H1 (cell line): ENCODE data around the gene RERE. TPM values are rescaled to one million over a fixed set of nuclear protein-coding genes. Genes with fewer than 3 reads are reported as not detected.

ENCODE experiments used
- CTCF ChIA-PET: fragments of 300-600 bp; sonication (Branson Sonifier 250); formaldehyde crosslinking; loops from one replicate; lab custom pipeline; 2021; ENCODE audit not compliant: partially characterized antibody; lab: Charles Lee
- POLR2A ChIA-PET: fragments of 300-600 bp; sonication (Branson Sonifier 250); formaldehyde crosslinking; loops from one replicate; lab custom pipeline; 2021; ENCODE audit warnings: inconsistent platforms; ENCODE audit not compliant: partially characterized antibody; lab: Charles Lee
- DNase-seq, 2 experiments: peaks; one replicate each; pipeline versions ENCODE4 v3.0.0 to v3.0.0-alpha.2; 2010 to 2022; ENCODE audit warnings: low spot score in 2 of 2, low read depth in 1 of 2, mixed read lengths in 1 of 2
- FAIRE-seq: peaks from 2 replicates; lab custom pipeline; 2011; peaks lifted over from hg19 to GRCh38; lab: Jason Lieb, UNC
- H2AFZ ChIP-seq: 2 replicates; pipeline ENCODE4 v1.8.1; 2012; ENCODE audit warnings: low read length, inconsistent platforms
- H2AK5ac ChIP-seq: 2 replicates; pipeline ENCODE4 v1.6.1; 2013; ENCODE audit warnings: low read depth, low read length
- H2BK120ac ChIP-seq: replicated peaks from 2 replicates; pipeline ENCODE3; 2013; ENCODE audit warnings: low read depth, low read length, inconsistent platforms
- H2BK12ac ChIP-seq: 2 replicates; pipeline ENCODE4 v1.6.1; 2013; ENCODE audit warnings: low read depth, low read length
- H2BK15ac ChIP-seq: 2 replicates; pipeline ENCODE4 v1.6.1; 2013; ENCODE audit warnings: low read length
- H2BK20ac ChIP-seq: 2 replicates; pipeline ENCODE4 v1.6.1; 2013; ENCODE audit warnings: low read length
- H2BK5ac ChIP-seq: 2 replicates; pipeline ENCODE4 v1.6.1; 2013; ENCODE audit warnings: low read depth, low read length
- H3K14ac ChIP-seq: 2 replicates; pipeline ENCODE4 v1.6.1; 2013; ENCODE audit warnings: inconsistent platforms; ENCODE audit not compliant: insufficient read length
- H3K18ac ChIP-seq: 2 replicates; pipeline ENCODE4 v1.6.1; 2013; ENCODE audit warnings: low read length; ENCODE audit errors: extremely low read depth
- H3K23ac ChIP-seq: 2 replicates; pipeline ENCODE4 v1.6.1; 2013; ENCODE audit warnings: inconsistent platforms; ENCODE audit not compliant: insufficient read length
- H3K23me2 ChIP-seq: 2 replicates; pipeline ENCODE4 v1.6.1; 2013; ENCODE audit warnings: low read depth, low read length
- H3K27ac ChIP-seq: 2 replicates; pipeline ENCODE4 v1.6.1; 2011; ENCODE audit warnings: low read depth, low read length, inconsistent platforms
- H3K27me3 ChIP-seq, 4 experiments: replicated peaks in 1 of 4; 1 replicate in 1 of 4; 2 replicates in 3 of 4; pipeline versions ENCODE4 v1.6.1 to v1.8.1; 2011 to 2013; ENCODE audit warnings: low read length in 3 of 4, mild to moderate bottlenecking in 3 of 4, inconsistent platforms in 2 of 4, mixed read lengths in 2 of 4, moderate library complexity in 1 of 4; ENCODE audit not compliant: control insufficient read depth in 3 of 4, insufficient read depth in 3 of 4; ENCODE audit errors: extremely low read depth in 1 of 4
- H3K36me3 ChIP-seq, 4 experiments: 2 replicates each; pipeline versions ENCODE4 v1.6.1 to v1.8.1; 2011 to 2013; ENCODE audit warnings: mild to moderate bottlenecking in 4 of 4, low read length in 3 of 4, moderate library complexity in 2 of 4, control low read depth in 1 of 4, inconsistent platforms in 1 of 4; ENCODE audit not compliant: insufficient read depth in 4 of 4, control insufficient read depth in 2 of 4
- H3K4ac ChIP-seq: replicated peaks from 2 replicates; pipeline ENCODE3; 2013; ENCODE audit warnings: low read length, low read depth, mixed read lengths, inconsistent platforms; ENCODE audit not compliant: insufficient read length
- H3K4me1 ChIP-seq, 4 experiments: replicated peaks in 1 of 4; 1 replicate in 1 of 4; 2 replicates in 3 of 4; pipeline versions ENCODE4 v1.6.1 to v1.8.1; 2011 to 2013; ENCODE audit warnings: low read length in 3 of 4, inconsistent platforms in 2 of 4, mixed read lengths in 1 of 4; ENCODE audit not compliant: insufficient read depth in 4 of 4, control insufficient read depth in 3 of 4
- H3K4me2 ChIP-seq, 2 experiments: 2 replicates each; pipeline versions ENCODE4 v1.6.1 to v1.8.1; 2011 to 2013; ENCODE audit warnings: low read depth in 2 of 2, low read length in 2 of 2, control low read depth in 1 of 2, inconsistent platforms in 1 of 2, mild to moderate bottlenecking in 1 of 2; ENCODE audit not compliant: insufficient read depth in 1 of 2
- H3K4me3 ChIP-seq, 4 experiments: fragments of 200-600, 300-600 bp in 1 of 4; sonication (generic), shearing (Covaris generic), sonication (Bioruptor Twin) in 1 of 4; 2 replicates each; pipeline versions ENCODE4 v1.5.1 to v1.8.1; 2011 to 2016; ENCODE audit warnings: low read length in 4 of 4, low read depth in 3 of 4, control low read depth in 2 of 4, inconsistent platforms in 2 of 4, mild to moderate bottlenecking in 2 of 4, mixed read lengths in 1 of 4, moderate library complexity in 1 of 4; ENCODE audit not compliant: insufficient read depth in 2 of 4; ENCODE audit errors: extremely low read depth in 1 of 4
- H3K56ac ChIP-seq: replicated peaks from 2 replicates; pipeline ENCODE3; 2013; ENCODE audit warnings: low read depth, mild to moderate bottlenecking, mixed read lengths, low read length, inconsistent platforms; ENCODE audit not compliant: insufficient read length
- H3K79me1 ChIP-seq: 2 replicates; pipeline ENCODE4 v1.6.1; 2013; ENCODE audit warnings: low read depth, low read length, control low read depth
- H3K79me2 ChIP-seq, 2 experiments: 2 replicates each; pipeline versions ENCODE4 v1.6.1 to v1.8.1; 2012 to 2013; ENCODE audit warnings: low read length in 2 of 2, mild to moderate bottlenecking in 2 of 2, inconsistent platforms in 1 of 2; ENCODE audit not compliant: insufficient read depth in 2 of 2, control insufficient read depth in 1 of 2
- H3K9ac ChIP-seq, 4 experiments: replicated peaks in 1 of 4; 1 replicate in 1 of 4; 2 replicates in 3 of 4; pipeline versions ENCODE4 v1.6.1 to v1.8.1; 2011 to 2013; ENCODE audit warnings: low read depth in 3 of 4, low read length in 3 of 4, control low read depth in 2 of 4, mild to moderate bottlenecking in 2 of 4, moderate library complexity in 2 of 4, inconsistent platforms in 1 of 4; ENCODE audit errors: extremely low read depth in 1 of 4
- H3K9me3 ChIP-seq, 2 experiments: 2 replicates each; pipeline versions ENCODE4 v1.6.1 to v1.8.1; 2012 to 2013; ENCODE audit warnings: mild to moderate bottlenecking in 2 of 2, moderate library complexity in 2 of 2, control low read depth in 1 of 2, inconsistent platforms in 1 of 2, low read depth in 1 of 2, low read length in 1 of 2, mixed read lengths in 1 of 2; ENCODE audit not compliant: insufficient read depth in 2 of 2
- H4K20me1 ChIP-seq, 2 experiments: replicated peaks in 1 of 2; 2 replicates each; pipeline versions ENCODE3 to v1.8.1; 2011 to 2013; ENCODE audit warnings: inconsistent platforms in 2 of 2, low read length in 2 of 2, mild to moderate bottlenecking in 1 of 2; ENCODE audit not compliant: insufficient read depth in 2 of 2, control insufficient read depth in 1 of 2
- H4K5ac ChIP-seq: 2 replicates; pipeline ENCODE4 v1.6.1; 2013; ENCODE audit warnings: low read length, low read depth, mixed read lengths, inconsistent platforms; ENCODE audit not compliant: insufficient read length
- H4K8ac ChIP-seq: 2 replicates; pipeline ENCODE4 v1.8.0; 2013; ENCODE audit warnings: mild to moderate bottlenecking, moderate library complexity, low read length, inconsistent platforms; ENCODE audit not compliant: insufficient read depth; ENCODE audit errors: extremely low read depth
- H4K91ac ChIP-seq: replicated peaks from 2 replicates; pipeline ENCODE3; 2013; ENCODE audit warnings: low read length, mixed read lengths, inconsistent platforms; ENCODE audit not compliant: insufficient read length
- ASH2L ChIP-seq: fragments of 200-600, 300-600 bp; sonication (generic); IDR thresholded peaks from one replicate; pipeline ENCODE4 v1.7.1; 2017; ENCODE audit warnings: low read length
- POLR2A ChIP-seq, 2 experiments: IDR thresholded peaks; 1 replicate in 1 of 2; 2 replicates in 1 of 2; pipeline ENCODE4 v1.6.1; 2011; ENCODE audit warnings: low read depth in 2 of 2, low read length in 2 of 2, mild to moderate bottlenecking in 2 of 2; ENCODE audit errors: control extremely low read depth in 1 of 2
- SIRT6 ChIP-seq: IDR thresholded peaks from one replicate; pipeline ENCODE4 v1.7.1; 2012; ENCODE audit warnings: low read length, inconsistent platforms
- SP1 ChIP-seq: IDR thresholded peaks from 2 replicates; pipeline ENCODE4 v1.6.1; 2011; ENCODE audit warnings: low read depth, low read length
- SRF ChIP-seq: IDR thresholded peaks from 2 replicates; pipeline ENCODE4 v1.6.1; 2011; ENCODE audit warnings: mild to moderate bottlenecking, low read depth, low read length, moderate library complexity
- WGBS, 2 experiments: shearing (Covaris generic) in 1 of 2; methylation state at CpG; one replicate each; pipeline versions ENCODE4 v1.1.6 to v1.1.7; 2013 to 2015; ENCODE audit warnings: low lambda C conversion rate in 2 of 2, mixed read lengths in 2 of 2, inconsistent platforms in 1 of 2, low coverage in 1 of 2, missing lambda C conversion rate in 1 of 2; ENCODE audit not compliant: insufficient replicate concordance in 2 of 2, insufficient coverage in 1 of 2, insufficient read length in 1 of 2; ENCODE audit errors: extremely low coverage in 1 of 2, missing lambda C conversion rate in 1 of 2; 5-methylcytosine and 5-hydroxymethylcytosine counted together
- polyA plus RNA-seq, 7 experiments: library from polyadenylated mRNA; depleted of rRNA in 3 of 7; stranded (reverse) in 5 of 7; unstranded in 2 of 7; fragments of >200 nt in 5 of 7; fragments of 200-250 nt in 2 of 7; gene quantifications; 1 replicate in 5 of 7; 2 replicates in 1 of 7; 4 replicates in 1 of 7; pipeline versions ENCODE4 v1.2.1 to v1.2.3, GENCODE V29; 2011 to 2013; ENCODE audit warnings: missing spikeins in 2 of 7, mixed read lengths in 2 of 7
- total RNA-seq: library from RNA; stranded (reverse); fragmentation: NEBNext Ultra II Directional; extraction: Animal tissue kit (Norgen Biotek cat#: 25700); gene quantifications from 2 replicates; pipeline ENCODE4 v1.2.1, GENCODE V29; 2021

Gene RERE
- total and polyA plus RNA-seq, 2 of the 8 experiments (the other 6 are each of a cell fraction or from before 2014, with no cell fraction given) = 15.3 to 142 TPM

DNA sequence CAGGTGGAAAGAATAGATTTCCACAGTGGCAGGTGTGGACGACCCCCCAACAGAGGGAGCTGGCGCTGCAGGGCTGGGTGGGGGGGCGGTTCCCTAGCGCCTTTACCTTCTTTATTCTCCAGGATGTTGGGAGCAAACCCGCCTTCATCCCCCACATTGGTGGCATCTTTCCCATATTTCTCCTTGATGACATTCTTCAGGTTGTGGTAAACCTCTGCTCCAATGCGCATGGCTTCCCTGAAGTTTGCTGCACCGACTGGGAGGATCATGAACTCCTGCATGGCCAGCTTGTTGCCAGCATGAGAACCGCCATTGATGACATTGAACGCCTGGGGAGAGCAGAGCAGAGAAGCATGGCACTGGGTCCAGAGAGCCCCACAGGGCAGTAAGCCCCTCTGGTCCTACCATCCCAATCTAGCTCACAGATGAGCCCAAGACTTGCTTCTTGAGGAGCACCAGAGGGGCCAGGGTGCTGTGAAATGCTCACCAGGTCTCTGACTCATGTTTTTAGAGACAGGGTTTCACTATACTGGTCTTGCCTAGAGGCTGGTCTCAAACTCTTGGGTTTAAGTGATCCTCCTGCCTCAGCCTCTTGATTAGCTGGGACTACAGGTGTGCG is 48.8 kb upstream of the RERE start:
- Histone ChIP-seq H3K23me2 (no peaks in the 10 kb centered on the region), H2BK120ac (no peak overlapping the region), H3K4me1 (peaks cover 0 to 13% (median 4%) of the 10 kb centered on the region in 4 experiments; a peak in 5 of 7 replicates), H3K27ac (no peak overlapping the region), H2BK12ac (no peak overlapping the region), H3K4me2 (no peak overlapping the region), H3K36me3 (peaks cover 73 to 100% (median 94%) of the 10 kb centered on the region in 4 experiments), H2AFZ (no peak overlapping the region), H3K79me1 (peaks cover 4% of the 10 kb centered on the region; the same call in 1 of the 2 replicates), H3K4me3 (no peak overlapping the region), H3K56ac (no peak overlapping the region), H3K18ac (no peak overlapping the region), H2BK20ac (no peak overlapping the region), H2BK5ac (no peak overlapping the region), H3K4ac (no peak overlapping the region), H3K9me3 (no peaks in the 10 kb centered on the region), H4K20me1 (peaks cover 36 to 45% of the 10 kb centered on the region in 2 experiments), H3K14ac (no peak overlapping the region), H3K23ac (no peak overlapping the region), H3K79me2 (peaks cover 0 to 25% of the 10 kb centered on the region in 2 experiments; a peak in 2 of 4 replicates), H4K8ac (no peak overlapping the region; the same call in 1 of the 2 replicates), H3K9ac (no peak overlapping the region), H2AK5ac (no peak overlapping the region), H4K5ac (no peak overlapping the region), H2BK15ac (no peak overlapping the region), H3K27me3 (no peaks in the 10 kb centered on the region), H4K91ac (no peak overlapping the region)
- DNase-seq = no peak
- TF ChIP-seq SP1 (peak; percentile 42; the same call in 1 of the 2 replicates), POLR2A (IDR thresholded peaks at IDR 0.05; ENCODE audit: control extremely low read depth in 1 of 2, low read depth in 2 of 2, low read length in 2 of 2) (peak in 1 of 2 experiments; percentile 9; a peak in 1 of 3 replicates), ASH2L (no peak), SIRT6 (no peak), SRF (no peak)
- CTCF ChIA-PET = interaction anchor here (0.7 to 5.7 kb wide), 9 partner anchors 8 to 140 kb away, joined by 3 to 59 read pairs (median 8); partner anchors contain the start of gene ENO1
- FAIRE-seq = no peak
- POLR2A ChIA-PET = interaction anchor here (0.9 to 39.6 kb wide), 6 partner anchors 3 to 202 kb away, joined by 3 to 880 read pairs (median 4); partner anchors contain the start of gene ENO1
- WGBS, 2 experiments = 89% methylated on average over 10 of the region's 10 CpGs; no CpG with 5 or more reads in 1 of the 2 experiments
